GM12878 (cell line): ENCODE measurements around the gene PPFIA4. TPM values are rescaled to one million over a fixed set of nuclear protein-coding genes. Genes with fewer than 3 reads are reported as not detected.

Experiments
- ATAC-seq: fragments of 200-7000 bp; cut with Tn5 transposase; 3 replicates; pipeline ENCODE4 v1.9.1; 2020; ENCODE audit warnings: mild to moderate bottlenecking, moderate library complexity
- BruUV-seq: library from RNA; stranded (reverse); fragments of 400-500 nt; replicated peaks from 2 replicates; lab custom pipeline; 2021; lab: Mats Ljungman, UMichigan
- CTCF ChIA-PET: fragments of 300-600 bp; sonication (Branson Sonifier 250); formaldehyde crosslinking; extraction: SDS; loops from one replicate; lab custom pipeline; 2021; ENCODE audit warnings: inconsistent platforms; lab: Yijun Ruan, JAX
- POLR2A ChIA-PET: fragments of 350-600 bp; formaldehyde crosslinking; extraction: SDS; loops from one replicate; lab custom pipeline; 2021; ENCODE audit warnings: inconsistent platforms; lab: Charles Lee
- RAD21 ChIA-PET: fragments of 300-600 bp; sonication (Branson Sonifier 250); formaldehyde crosslinking; loops from one replicate; lab custom pipeline; 2023; ENCODE audit warnings: antibody characterized with exemption; ENCODE audit not compliant: unreplicated experiment; lab: Charles Lee
- SMC1A ChIA-PET: fragments of 300-600 bp; sonication (Branson Sonifier 250); formaldehyde crosslinking; loops from one replicate; lab custom pipeline; 2023; ENCODE audit not compliant: unreplicated experiment, uncharacterized antibody; lab: Charles Lee
- DNase-seq: peaks from one replicate; pipeline ENCODE4 v3.0.0-alpha.2; 2011; ENCODE audit warnings: low read depth, low spot score
- FAIRE-seq: peaks from 3 replicates; lab custom pipeline; 2011; peaks lifted over from hg19 to GRCh38; lab: Jason Lieb, UNC
- H2AFZ ChIP-seq: 2 replicates; pipeline ENCODE4 v1.6.0; 2011; ENCODE audit warnings: low read depth, low read length, control low read depth; ENCODE audit not compliant: control insufficient read depth
- H3K27ac ChIP-seq: 2 replicates; pipeline ENCODE4 v1.5.1; 2011; ENCODE audit warnings: control low read depth; ENCODE audit not compliant: control insufficient read depth, insufficient read depth
- H3K27me3 ChIP-seq, 2 experiments: replicated peaks in 1 of 2; 2 replicates each; pipeline versions ENCODE4 v1.6.0 to v1.6.1; 2011; ENCODE audit warnings: low read length in 1 of 2; ENCODE audit not compliant: control insufficient read depth in 2 of 2, insufficient read depth in 2 of 2
- H3K36me3 ChIP-seq, 2 experiments: 2 replicates each; pipeline ENCODE4 v1.5.1; 2011; ENCODE audit warnings: low read length in 1 of 2; ENCODE audit not compliant: control insufficient read depth in 2 of 2, insufficient read depth in 2 of 2
- H3K4me1 ChIP-seq: 2 replicates; pipeline ENCODE4 v1.6.1; 2011; ENCODE audit warnings: mild to moderate bottlenecking, low read length, moderate library complexity, mixed read lengths; ENCODE audit not compliant: control insufficient read depth, insufficient read depth
- H3K4me2 ChIP-seq: 2 replicates; pipeline ENCODE4 v1.6.0; 2011; ENCODE audit warnings: control low read depth; ENCODE audit not compliant: control insufficient read depth, insufficient read depth
- H3K4me3 ChIP-seq: fragments of 200-600 bp; sonication (generic); 2 replicates; pipeline ENCODE4 v1.5.1; 2016
- H3K79me2 ChIP-seq: 2 replicates; pipeline ENCODE4 v1.6.0; 2011; ENCODE audit warnings: low read length; ENCODE audit not compliant: control insufficient read depth, insufficient read depth
- H3K9ac ChIP-seq: 2 replicates; pipeline ENCODE4 v1.8.0; 2011; ENCODE audit warnings: low read length, control low read depth, mixed read lengths; ENCODE audit not compliant: control insufficient read depth, insufficient read depth
- H3K9me3 ChIP-seq: replicated peaks from 3 replicates; pipeline ENCODE4 v1.5.1; 2011; ENCODE audit warnings: mild to moderate bottlenecking, low read length; ENCODE audit not compliant: control insufficient read depth, insufficient read depth
- H4K20me1 ChIP-seq: 2 replicates; pipeline ENCODE4 v1.6.0; 2011; ENCODE audit not compliant: control insufficient read depth, insufficient read depth
- BMI1 ChIP-seq: fragments of 450-650 bp; IDR thresholded peaks from 2 replicates; pipeline ENCODE4 v1.6.1; 2016; ENCODE audit warnings: mild to moderate bottlenecking, moderate library complexity, borderline replicate concordance
- CTCF ChIP-seq, 3 experiments: IDR thresholded peaks in 2 of 3; conservative IDR thresholded peaks in 1 of 3; 2 replicates each; pipeline ENCODE4 v1.5.1; 2011; ENCODE audit warnings: low read depth in 3 of 3, low read length in 3 of 3, mild to moderate bottlenecking in 3 of 3, control low read depth in 2 of 3, moderate library complexity in 2 of 3, inconsistent platforms in 1 of 3, mixed read lengths in 1 of 3; ENCODE audit not compliant: control insufficient read depth in 2 of 3, insufficient read depth in 1 of 3; ENCODE audit errors: extremely low read depth in 1 of 3
- E4F1 ChIP-seq: fragments of 450-650 bp; IDR thresholded peaks from 2 replicates; pipeline ENCODE4 v1.6.1; 2018; ENCODE audit warnings: borderline replicate concordance, mild to moderate bottlenecking; ENCODE audit not compliant: partially characterized antibody
- ELK1 ChIP-seq: IDR thresholded peaks from 2 replicates; pipeline ENCODE4 v1.6.1; 2012; ENCODE audit warnings: low read depth, low read length, improper control_type of control experiment
- GABPA ChIP-seq: IDR thresholded peaks from 2 replicates; pipeline ENCODE4 v1.6.1; 2014; ENCODE audit warnings: antibody characterized with exemption, low read depth, mild to moderate bottlenecking, inconsistent platforms
- GATAD2B ChIP-seq: fragments of 450-650 bp; conservative IDR thresholded peaks from 2 replicates; pipeline ENCODE4 v1.6.1; 2017; ENCODE audit warnings: low read depth, mild to moderate bottlenecking, moderate library complexity
- HDAC2 ChIP-seq: fragments of 200-600 bp; sonication (generic); IDR thresholded peaks from 2 replicates; pipeline ENCODE4 v1.6.1; 2017
- JUNB ChIP-seq: IDR thresholded peaks from 2 replicates; pipeline ENCODE4 v1.6.1; 2016; ENCODE audit warnings: antibody characterized with exemption, mild to moderate bottlenecking
- KLF5 ChIP-seq: fragments of 450-650 bp; IDR thresholded peaks from 2 replicates; pipeline ENCODE4 v1.6.1; 2014; ENCODE audit warnings: mild to moderate bottlenecking; ENCODE audit not compliant: partially characterized antibody
- MLLT1 ChIP-seq: fragments of 450-650 bp; IDR thresholded peaks from 2 replicates; pipeline ENCODE4 v1.6.1; 2016; ENCODE audit warnings: mild to moderate bottlenecking
- POLR2AphosphoS5 ChIP-seq: IDR thresholded peaks from 2 replicates; pipeline ENCODE4 v1.6.1; 2011; ENCODE audit warnings: mild to moderate bottlenecking, low read length, inconsistent platforms
- SMC3 ChIP-seq: IDR thresholded peaks from 2 replicates; pipeline ENCODE4 v1.6.1; 2011; ENCODE audit warnings: low read length, improper control_type of control experiment, borderline replicate concordance
- WRNIP1 ChIP-seq: IDR thresholded peaks from 2 replicates; pipeline ENCODE4 v1.6.1; 2011; ENCODE audit warnings: low read depth, low read length, improper control_type of control experiment, borderline replicate concordance
- ZNF217 ChIP-seq: fragments of 450-650 bp; IDR thresholded peaks from 2 replicates; pipeline ENCODE4 v1.6.1; 2017; ENCODE audit warnings: antibody characterized with exemption, mild to moderate bottlenecking
- ZSCAN29 ChIP-seq: fragments of 450-650 bp; IDR thresholded peaks from 2 replicates; pipeline ENCODE4 v1.6.1; 2017; ENCODE audit warnings: mild to moderate bottlenecking, moderate library complexity
- ZZZ3 ChIP-seq: IDR thresholded peaks from 2 replicates; pipeline ENCODE4 v1.6.1; 2011; ENCODE audit warnings: low read depth; ENCODE audit not compliant: control insufficient read depth, insufficient read length
- WGBS: methylation state at CpG from one replicate; pipeline ENCODE4 v1.1.6; 2016; ENCODE audit warnings: low lambda C conversion rate; ENCODE audit not compliant: insufficient replicate concordance, insufficient coverage; ENCODE audit errors: missing lambda C conversion rate; 5-methylcytosine and 5-hydroxymethylcytosine counted together
- in situ Hi-C: fragments of 300-500 bp; cut with MboI; formaldehyde crosslinking; loops from 9 replicates; pipeline ENCODE4 v1.14.3; 2018; ENCODE audit warnings: mixed read lengths
- intact Hi-C: fragments of 100-400 bp; cut with micrococcal nuclease; formaldehyde crosslinking; loops from one replicate; pipeline ENCODE4 v1.14.2; 2022; ENCODE audit not compliant: unreplicated experiment
- polyA plus RNA-seq, 11 experiments: library from polyadenylated mRNA; depleted of rRNA in 4 of 11; unstranded in 6 of 11; stranded (reverse) in 5 of 11; fragments of >200 nt; fragmentation: Nextera tagmentation in 4 of 11; fragmentation: Illumina TruSeq in 1 of 11; extraction: Ambion mirVana in 4 of 11; extraction: Trizol in 1 of 11; gene quantifications; 1 replicate in 1 of 11; 2 replicates in 10 of 11; pipeline versions ENCODE4 v1.2.1 to v1.2.3, GENCODE V29; 2011 to 2016; ENCODE audit warnings: inconsistent platforms in 2 of 11, missing spikeins in 2 of 11, low read depth in 1 of 11
- total RNA-seq, 4 experiments: library from RNA; depleted of rRNA in 3 of 4; stranded (reverse); fragments of >200 nt in 3 of 4; fragmentation: Illumina TruSeq in 1 of 4; extraction: Trizol in 1 of 4; gene quantifications; 2 replicates each; pipeline versions ENCODE4 v1.2.1 to v1.2.3, GENCODE V29; 2013 to 2021

PPFIA4 gene
- total and polyA plus RNA-seq, 10 of the 15 experiments (the other 5 are each of a cell fraction or from before 2014, with no cell fraction given), result 0.02 to 19.7 (median 0.34) TPM; not detected in 1

GRCh38 chr1:203051841-203052324, 25.6 kb downstream of the PPFIA4 start:
- H4K20me1 ChIP-seq, result no peaks in the 10 kb centered on the region
- no TSS peak for BruUV-seq
- H3K27ac ChIP-seq, result no peak overlapping the region
- H3K9me3 ChIP-seq, result no peaks in the 10 kb centered on the region
- no peaks in the 10 kb centered on the region for H3K79me2 ChIP-seq
- FAIRE-seq, result no peak
- H3K27me3 ChIP-seq, result peaks cover 0 to 2% of the 10 kb centered on the region in 2 experiments; a peak in 1 of 4 replicates
- RAD21 ChIA-PET, result no interaction called here
- POLR2A ChIA-PET, result no interaction called here
- DNase-seq, result no peak
- H2AFZ ChIP-seq, result no peak overlapping the region
- intact Hi-C loops, result no loop called here
- H3K4me3 ChIP-seq, result no peak overlapping the region
- no peaks in the 10 kb centered on the region for H3K4me1 ChIP-seq
- in situ Hi-C loops, result no loop called here
- H3K9ac ChIP-seq, result no peak overlapping the region
- SMC1A ChIA-PET, result interaction anchor here (1.2 kb wide), 1 partner anchor 12 kb away, joined by 3 read pairs; no protein-coding TSS in a partner anchor
- CTCF ChIA-PET, result interaction anchor here (0.7 to 8.7 kb wide), 5 partner anchors 12 to 165 kb away, joined by 3 to 66 read pairs (median 4); no protein-coding TSS in a partner anchor
- 7% methylated on average over 19 of the region's 20 CpGs for whole genome bisulfite sequencing
- no peak overlapping the region for H3K4me2 ChIP-seq
- H3K36me3 ChIP-seq, result no peaks in the 10 kb centered on the region
- ATAC-seq, result no peak
- no peak for TF ChIP-seq WRNIP1
- no peak for TF ChIP-seq HDAC2
- no peak for TF ChIP-seq GABPA
- no peak for TF ChIP-seq ZZZ3
- no peak for TF ChIP-seq GATAD2B
- no peak for TF ChIP-seq ELK1
- no peak for TF ChIP-seq MLLT1
- TF ChIP-seq CTCF (IDR thresholded peaks at IDR 0.05 in 2 of 3, conservative IDR thresholded peaks at IDR 0.05 in 1 of 3; ENCODE audit: control insufficient read depth in 2 of 3, extremely low read depth in 1 of 3, insufficient read depth in 1 of 3, low read depth in 3 of 3, low read length in 3 of 3), result no peak
- no peak for TF ChIP-seq E4F1
- TF ChIP-seq ZSCAN29, result no peak
- TF ChIP-seq KLF5, result no peak
- TF ChIP-seq JUNB, result no peak
- no peak for TF ChIP-seq ZNF217
- TF ChIP-seq SMC3, result no peak
- no peak for TF ChIP-seq POLR2AphosphoS5
- no peak for TF ChIP-seq BMI1
